ENCODE measurements around the gene RPS27A. TPM values are rescaled to one million over a fixed set of nuclear protein-coding genes. Genes with fewer than 3 reads are reported as not detected.

Gene RPS27A
- total and polyA plus RNA-seq, 9 of the 15 experiments (the other 6 are each of a cell fraction or from before 2014, with no cell fraction given) = 1,383 to 3,282 (median 2,242) TPM

- H3K9me3 ChIP-seq (replicated peaks; ENCODE audit: control insufficient read depth, insufficient read depth, low read depth, low read length) = no peaks in the 10 kb centered on the region
- FAIRE-seq = peak; percentile 91
- TF ChIP-seq MIER1 (IDR thresholded peaks at IDR 0.05; ENCODE audit: low read depth) (peak; percentile 78), RERE (CRISPR knock-in tag; IDR thresholded peaks at IDR 0.05; ENCODE audit: borderline replicate concordance) (no peak), MYC (IDR thresholded peaks at IDR 0.05; ENCODE audit: low read depth, low read length) (peak; percentile 95), MYC (CRISPR knock-in tag; IDR thresholded peaks at IDR 0.05; ENCODE audit: borderline replicate concordance, low read depth) (peak; percentile 86; the same call in 1 of the 2 replicates), DPF2 (IDR thresholded peaks at IDR 0.05) (peak; percentile 88), GABPB1 (CRISPR knock-in tag; IDR thresholded peaks at IDR 0.05) (peak; percentile 100), CBFB (CRISPR knock-in tag; IDR thresholded peaks at IDR 0.05) (no peak), E2F1 (CRISPR knock-in tag; IDR thresholded peaks at IDR 0.05) (peak; percentile 66; the same call in 1 of the 2 replicates), XRCC5 (IDR thresholded peaks at IDR 0.05; ENCODE audit: low read depth, low read length) (peak; percentile 96), SREBF2 (CRISPR knock-in tag; IDR thresholded peaks at IDR 0.05) (no peak; the same call in 1 of the 2 replicates), BHLHE40 (IDR thresholded peaks at IDR 0.05; ENCODE audit: low read length) (peak; percentile 74), JUNB (CRISPR knock-in tag; conservative IDR thresholded peaks at IDR 0.05) (no peak), ZNF764 (CRISPR knock-in tag; IDR thresholded peaks at IDR 0.05; ENCODE audit: low read depth) (peak; percentile 79), ZBTB12 (CRISPR knock-in tag; IDR thresholded peaks at IDR 0.05) (peak; percentile 31; the same call in 1 of the 2 replicates)
Measured at GRCh38 chr2:55268907-55269644, 36.6 kb downstream of the RPS27A start, which contains the start of gene MTIF2. Gene MTIF2, minus strand, starts transcription at chr2:55269231. Its CDS starts 5,373 bp downstream, at chr2:55263858.

More at GRCh38 chr2:55268907-55269644, 36.6 kb downstream of the RPS27A start, which contains the start of gene MTIF2:
- intact Hi-C loops (cut with micrococcal nuclease) (loop anchor here (1.0 to 5.0 kb wide), 2 partner anchors 12 to 148 kb away; partner anchors contain the start of gene CCDC88A), in situ Hi-C loops (cut with MboI) (no loop called here)
- no peaks in the 10 kb centered on the region for H4K20me1 ChIP-seq (replicated peaks; ENCODE audit: control insufficient read depth, insufficient read depth, low read length)
- BruUV-seq (replicated peaks) = no TSS peak
- H3K27ac ChIP-seq (ENCODE audit: extremely low read depth, low read depth, low read length) = peak within 1 kb of the TSS; percentile 91
- H3K36me3 ChIP-seq (ENCODE audit: control insufficient read depth, insufficient read depth, low read length) = peaks cover 38% of the 10 kb centered on the region; the same call in 2 of the 3 replicates
- H3K27me3 ChIP-seq (ENCODE audit: control insufficient read depth in 2 of 2, insufficient read depth in 2 of 2, low read length in 2 of 2) = no peaks in the 10 kb centered on the region
- under 1% methylated on average over 43 of the region's 43 CpGs for WGBS (ENCODE audit: insufficient coverage, low coverage, missing lambda C conversion rate)
- H3K9me1 ChIP-seq (ENCODE audit: control insufficient read depth, insufficient read depth, low read length) = no peaks in the 10 kb centered on the region
- peak; percentile 100 for ATAC-seq
- peaks cover 7 to 8% of the 10 kb centered on the region in 2 experiments; a peak in 3 of 5 replicates for H3K4me1 ChIP-seq (replicated peaks in 1 of 2; ENCODE audit: control insufficient read depth in 2 of 2, insufficient read depth in 2 of 2, low read length in 2 of 2)
- peak within 1 kb of the TSS; percentile 91 to 98 for H3K9ac ChIP-seq (ENCODE audit: insufficient read depth in 1 of 2, low read depth in 2 of 2, low read length in 2 of 2)
- ChIA-PET CTCF (ENCODE audit: low intra/inter-chr PET ratio) (no interaction called here), POLR2A (interaction anchor here (0.6 to 1.3 kb wide), 4 partner anchors 13 to 181 kb away, joined by 3 to 7 read pairs (median 3); partner anchors contain the start of gene CCDC88A)
- peak within 1 kb of the TSS; percentile 71 for H3K4me3 ChIP-seq
- DNase-seq (ENCODE audit: extremely low read depth in 1 of 4, low spot score in 3 of 4) = peak; percentile 88 to 98 (median 91)
- H2AFZ ChIP-seq (ENCODE audit: low read depth, low read length) = peak within 1 kb of the TSS; percentile 100
- peak within 1 kb of the TSS; percentile 99 for H3K4me2 ChIP-seq (ENCODE audit: insufficient read depth, low read length)
- peaks cover 22% of the 10 kb centered on the region for H3K79me2 ChIP-seq (ENCODE audit: control insufficient read depth, insufficient read depth, low read length)
